Measurements from ENCODE around the gene CCDC120.

CCDC120 gene

GRCh38 chrX:49101629-49101984 lies 42.8 kb downstream of the CCDC120 start:
- no peaks in the 10 kb centered on the region for H3K36me3 ChIP-seq (ENCODE audit: control insufficient read depth in 1 of 2, insufficient read depth in 2 of 2, low read length in 2 of 2)
- H3K4me3 ChIP-seq (ENCODE audit: low read depth in 1 of 2, low read length in 2 of 2) = peak overlapping the region; percentile 76 to 83
- H3K9ac ChIP-seq (ENCODE audit: low read depth in 1 of 2, low read length in 2 of 2) = peak overlapping the region; percentile 47 to 48
- H3K9me3 ChIP-seq (ENCODE audit: control insufficient read depth in 1 of 2, low read length in 2 of 2) = no peaks in the 10 kb centered on the region
- no peaks in the 10 kb centered on the region for H3K27me3 ChIP-seq (ENCODE audit: control insufficient read depth in 1 of 2, insufficient read depth in 2 of 2, low read length in 2 of 2)
- no peak overlapping the region for H3K27ac ChIP-seq (ENCODE audit: low read depth, low read length)
- peaks cover 0 to 3% of the 10 kb centered on the region in 2 donors for H3K4me1 ChIP-seq (ENCODE audit: control insufficient read depth in 1 of 2, insufficient read depth in 2 of 2, low read length in 2 of 2)

GRCh38 chrX:49102190-49102589 lies 43.4 kb downstream of the CCDC120 start:
- Histone ChIP-seq H3K27ac (ENCODE audit: low read depth, low read length) (no peak overlapping the region), H3K4me3 (ENCODE audit: low read depth in 1 of 2, low read length in 2 of 2) (no peak overlapping the region), H3K9ac (ENCODE audit: low read depth in 1 of 2, low read length in 2 of 2) (no peak overlapping the region), H3K9me3 (ENCODE audit: control insufficient read depth in 1 of 2, low read length in 2 of 2) (no peaks in the 10 kb centered on the region), H3K4me1 (ENCODE audit: control insufficient read depth in 1 of 2, insufficient read depth in 2 of 2, low read length in 2 of 2) (peaks cover 0 to 3% of the 10 kb centered on the region in 2 donors), H3K36me3 (ENCODE audit: control insufficient read depth in 1 of 2, insufficient read depth in 2 of 2, low read length in 2 of 2) (no peaks in the 10 kb centered on the region), H3K27me3 (ENCODE audit: control insufficient read depth in 1 of 2, insufficient read depth in 2 of 2, low read length in 2 of 2) (no peaks in the 10 kb centered on the region)

GRCh38 chrX:49103637-49104036 lies 44.8 kb downstream of the CCDC120 start:
- Histone ChIP-seq H3K4me1 (ENCODE audit: control insufficient read depth in 1 of 2, insufficient read depth in 2 of 2, low read length in 2 of 2) (peaks cover 0 to 3% of the 10 kb centered on the region in 2 donors), H3K27ac (ENCODE audit: low read depth, low read length) (no peak overlapping the region), H3K9ac (ENCODE audit: low read depth in 1 of 2, low read length in 2 of 2) (no peak overlapping the region), H3K9me3 (ENCODE audit: control insufficient read depth in 1 of 2, low read length in 2 of 2) (no peaks in the 10 kb centered on the region), H3K36me3 (ENCODE audit: control insufficient read depth in 1 of 2, insufficient read depth in 2 of 2, low read length in 2 of 2) (no peaks in the 10 kb centered on the region), H3K27me3 (ENCODE audit: control insufficient read depth in 1 of 2, insufficient read depth in 2 of 2, low read length in 2 of 2) (no peaks in the 10 kb centered on the region), H3K4me3 (ENCODE audit: low read depth in 1 of 2, low read length in 2 of 2) (no peak overlapping the region)

- H3K27me3 ChIP-seq (ENCODE audit: control insufficient read depth in 1 of 2, insufficient read depth in 2 of 2, low read length in 2 of 2) = no peaks in the 10 kb centered on the region
- no peak overlapping the region for H3K4me3 ChIP-seq (ENCODE audit: low read depth in 1 of 2, low read length in 2 of 2)
- H3K9me3 ChIP-seq (ENCODE audit: control insufficient read depth in 1 of 2, low read length in 2 of 2) = no peaks in the 10 kb centered on the region
- H3K4me1 ChIP-seq (ENCODE audit: control insufficient read depth in 1 of 2, insufficient read depth in 2 of 2, low read length in 2 of 2) = peaks cover 0 to 3% of the 10 kb centered on the region in 2 donors
- H3K36me3 ChIP-seq (ENCODE audit: control insufficient read depth in 1 of 2, insufficient read depth in 2 of 2, low read length in 2 of 2) = peaks cover 5% of the 10 kb centered on the region in 2 donors
- H3K9ac ChIP-seq (ENCODE audit: low read depth in 1 of 2, low read length in 2 of 2) = no peak overlapping the region
- no peak overlapping the region for H3K27ac ChIP-seq (ENCODE audit: low read depth, low read length)
Measured at GRCh38 chrX:49106296-49106695, 47.5 kb downstream of the CCDC120 start.

- Histone ChIP-seq H3K27me3 (ENCODE audit: control insufficient read depth in 1 of 2, insufficient read depth in 2 of 2, low read length in 2 of 2) (no peaks in the 10 kb centered on the region), H3K9me3 (ENCODE audit: control insufficient read depth in 1 of 2, low read length in 2 of 2) (no peaks in the 10 kb centered on the region), H3K27ac (ENCODE audit: low read depth, low read length) (no peak overlapping the region), H3K4me3 (ENCODE audit: low read depth in 1 of 2, low read length in 2 of 2) (no peak overlapping the region), H3K9ac (ENCODE audit: low read depth in 1 of 2, low read length in 2 of 2) (no peak overlapping the region), H3K4me1 (ENCODE audit: control insufficient read depth in 1 of 2, insufficient read depth in 2 of 2, low read length in 2 of 2) (no peaks in the 10 kb centered on the region), H3K36me3 (ENCODE audit: control insufficient read depth in 1 of 2, insufficient read depth in 2 of 2, low read length in 2 of 2) (peaks cover 5 to 7% of the 10 kb centered on the region in 2 donors)
Measured at GRCh38 chrX:49106930-49107329, 48.1 kb downstream of the CCDC120 start.

GRCh38 chrX:49108641-49109040 lies 49.8 kb downstream of the CCDC120 start:
- Histone ChIP-seq H3K9me3 (ENCODE audit: control insufficient read depth in 1 of 2, low read length in 2 of 2) (no peaks in the 10 kb centered on the region), H3K27me3 (ENCODE audit: control insufficient read depth in 1 of 2, insufficient read depth in 2 of 2, low read length in 2 of 2) (no peaks in the 10 kb centered on the region), H3K4me1 (ENCODE audit: control insufficient read depth in 1 of 2, insufficient read depth in 2 of 2, low read length in 2 of 2) (no peaks in the 10 kb centered on the region), H3K27ac (ENCODE audit: low read depth, low read length) (no peak overlapping the region), H3K4me3 (ENCODE audit: low read depth in 1 of 2, low read length in 2 of 2) (no peak overlapping the region), H3K36me3 (ENCODE audit: control insufficient read depth in 1 of 2, insufficient read depth in 2 of 2, low read length in 2 of 2) (peaks cover 15 to 23% of the 10 kb centered on the region in 2 donors), H3K9ac (ENCODE audit: low read depth in 1 of 2, low read length in 2 of 2) (no peak overlapping the region)

- Histone ChIP-seq H3K36me3 (ENCODE audit: control insufficient read depth in 1 of 2, insufficient read depth in 2 of 2, low read length in 2 of 2) (peaks cover 16 to 30% of the 10 kb centered on the region in 2 donors), H3K9me3 (ENCODE audit: control insufficient read depth in 1 of 2, low read length in 2 of 2) (no peaks in the 10 kb centered on the region), H3K4me1 (ENCODE audit: control insufficient read depth in 1 of 2, insufficient read depth in 2 of 2, low read length in 2 of 2) (no peaks in the 10 kb centered on the region), H3K9ac (ENCODE audit: low read depth in 1 of 2, low read length in 2 of 2) (no peak overlapping the region), H3K4me3 (ENCODE audit: low read depth in 1 of 2, low read length in 2 of 2) (no peak overlapping the region), H3K27ac (ENCODE audit: low read depth, low read length) (no peak overlapping the region), H3K27me3 (ENCODE audit: control insufficient read depth in 1 of 2, insufficient read depth in 2 of 2, low read length in 2 of 2) (no peaks in the 10 kb centered on the region)
Measured at GRCh38 chrX:49110417-49110816, 51.6 kb downstream of the CCDC120 start.

- no peak overlapping the region for H3K4me3 ChIP-seq (ENCODE audit: low read depth in 1 of 2, low read length in 2 of 2)
- H3K36me3 ChIP-seq (ENCODE audit: control insufficient read depth in 1 of 2, insufficient read depth in 2 of 2, low read length in 2 of 2) = peaks cover 25 to 42% of the 10 kb centered on the region in 2 donors
- H3K9ac ChIP-seq (ENCODE audit: low read depth in 1 of 2, low read length in 2 of 2) = no peak overlapping the region
- H3K27me3 ChIP-seq (ENCODE audit: control insufficient read depth in 1 of 2, insufficient read depth in 2 of 2, low read length in 2 of 2) = no peaks in the 10 kb centered on the region
- no peaks in the 10 kb centered on the region for H3K9me3 ChIP-seq (ENCODE audit: control insufficient read depth in 1 of 2, low read length in 2 of 2)
- no peak overlapping the region for H3K27ac ChIP-seq (ENCODE audit: low read depth, low read length)
- no peaks in the 10 kb centered on the region for H3K4me1 ChIP-seq (ENCODE audit: control insufficient read depth in 1 of 2, insufficient read depth in 2 of 2, low read length in 2 of 2)
Measured at GRCh38 chrX:49111791-49112190, 53.0 kb downstream of the CCDC120 start.

GRCh38 chrX:49116076-49116475 lies 57.3 kb downstream of the CCDC120 start:
- H3K27ac ChIP-seq (ENCODE audit: low read depth, low read length) = no peak overlapping the region
- no peak overlapping the region for H3K4me3 ChIP-seq (ENCODE audit: low read depth in 1 of 2, low read length in 2 of 2)
- H3K36me3 ChIP-seq (ENCODE audit: control insufficient read depth in 1 of 2, insufficient read depth in 2 of 2, low read length in 2 of 2) = peaks cover 19 to 48% of the 10 kb centered on the region in 2 donors
- no peaks in the 10 kb centered on the region for H3K4me1 ChIP-seq (ENCODE audit: control insufficient read depth in 1 of 2, insufficient read depth in 2 of 2, low read length in 2 of 2)
- H3K9ac ChIP-seq (ENCODE audit: low read depth in 1 of 2, low read length in 2 of 2) = no peak overlapping the region
- no peaks in the 10 kb centered on the region for H3K9me3 ChIP-seq (ENCODE audit: control insufficient read depth in 1 of 2, low read length in 2 of 2)
- no peaks in the 10 kb centered on the region for H3K27me3 ChIP-seq (ENCODE audit: control insufficient read depth in 1 of 2, insufficient read depth in 2 of 2, low read length in 2 of 2)

GRCh38 chrX:49116716-49117115 lies 57.9 kb downstream of the CCDC120 start:
- H3K27me3 ChIP-seq (ENCODE audit: control insufficient read depth in 1 of 2, insufficient read depth in 2 of 2, low read length in 2 of 2) = no peaks in the 10 kb centered on the region
- H3K27ac ChIP-seq (ENCODE audit: low read depth, low read length) = no peak overlapping the region
- H3K4me1 ChIP-seq (ENCODE audit: control insufficient read depth in 1 of 2, insufficient read depth in 2 of 2, low read length in 2 of 2) = no peaks in the 10 kb centered on the region
- H3K36me3 ChIP-seq (ENCODE audit: control insufficient read depth in 1 of 2, insufficient read depth in 2 of 2, low read length in 2 of 2) = peaks cover 19 to 48% of the 10 kb centered on the region in 2 donors
- no peak overlapping the region for H3K4me3 ChIP-seq (ENCODE audit: low read depth in 1 of 2, low read length in 2 of 2)
- no peak overlapping the region for H3K9ac ChIP-seq (ENCODE audit: low read depth in 1 of 2, low read length in 2 of 2)
- H3K9me3 ChIP-seq (ENCODE audit: control insufficient read depth in 1 of 2, low read length in 2 of 2) = no peaks in the 10 kb centered on the region

- Histone ChIP-seq H3K4me3 (ENCODE audit: low read depth in 1 of 2, low read length in 2 of 2) (no peak overlapping the region), H3K9ac (ENCODE audit: low read depth in 1 of 2, low read length in 2 of 2) (no peak overlapping the region), H3K36me3 (ENCODE audit: control insufficient read depth in 1 of 2, insufficient read depth in 2 of 2, low read length in 2 of 2) (peaks cover 15 to 42% of the 10 kb centered on the region in 2 donors), H3K9me3 (ENCODE audit: control insufficient read depth in 1 of 2, low read length in 2 of 2) (no peaks in the 10 kb centered on the region), H3K4me1 (ENCODE audit: control insufficient read depth in 1 of 2, insufficient read depth in 2 of 2, low read length in 2 of 2) (peaks cover 2% of the 10 kb centered on the region in 2 donors), H3K27me3 (ENCODE audit: control insufficient read depth in 1 of 2, insufficient read depth in 2 of 2, low read length in 2 of 2) (no peaks in the 10 kb centered on the region), H3K27ac (ENCODE audit: low read depth, low read length) (no peak overlapping the region)
Measured at GRCh38 chrX:49117581-49117980, 58.8 kb downstream of the CCDC120 start.

All from duodenal mucosa (tissue), 2 donors.